Measurements from ENCODE around the gene RBMS3. TPM values are rescaled to one million over a fixed set of nuclear protein-coding genes. Genes with fewer than 3 reads are reported as not detected.

RBMS3 gene
- total RNA-seq, 4 donors from 2014 or later = 51.5 to 76.0 (median 66.6) TPM

GRCh38 chr3:29568355-29568754, 287.5 kb downstream of the RBMS3 start:
- no peaks in the 10 kb centered on the region for H3K36me3 ChIP-seq
- TF ChIP-seq POLR2A (IDR thresholded peaks at IDR 0.05) (no peak), POLR2AphosphoS5 (IDR thresholded peaks at IDR 0.05) (no peak), CTCF (IDR thresholded peaks at IDR 0.05) (no peak), EP300 (IDR thresholded peaks at IDR 0.05) (no peak)
- H3K4me3 ChIP-seq = no peak overlapping the region
- no peak overlapping the region for H3K27ac ChIP-seq
- no peaks in the 10 kb centered on the region for H3K27me3 ChIP-seq
- peaks cover 0 to 8% (median 0%) of the 10 kb centered on the region in 3 donors for H3K9me3 ChIP-seq
- no peak for ATAC-seq
- WGBS, 2 donors (ENCODE audit: low coverage in 1 of 2) = 14 to 24% methylated on average over 2 of the region's 2 CpGs
- peaks cover 0 to 22% (median 0%) of the 10 kb centered on the region in 3 donors for H3K4me1 ChIP-seq

GRCh38 chr3:29576181-29576580, 295.3 kb downstream of the RBMS3 start:
- Histone ChIP-seq H3K4me3 (no peak overlapping the region), H3K36me3 (no peaks in the 10 kb centered on the region), H3K27ac (no peak overlapping the region), H3K4me1 (no peaks in the 10 kb centered on the region), H3K9me3 (peaks cover 0 to 5% (median 0%) of the 10 kb centered on the region in 3 donors), H3K27me3 (no peaks in the 10 kb centered on the region)
- WGBS, 2 donors (ENCODE audit: low coverage in 1 of 2) = 100% methylated on average over 1 of the region's 1 CpG; no CpG with 5 or more reads in 1 of the 2 donors
- no peak for ATAC-seq
- no peak for TF ChIP-seq EP300 (IDR thresholded peaks at IDR 0.05)
- TF ChIP-seq POLR2AphosphoS5 (IDR thresholded peaks at IDR 0.05) = no peak
- no peak for TF ChIP-seq POLR2A (IDR thresholded peaks at IDR 0.05)
- no peak for TF ChIP-seq CTCF (IDR thresholded peaks at IDR 0.05)

GRCh38 chr3:29576675-29577074, 295.8 kb downstream of the RBMS3 start:
- no peaks in the 10 kb centered on the region for H3K9me3 ChIP-seq

GRCh38 chr3:29577250-29577649, 296.4 kb downstream of the RBMS3 start:
- no peak for ATAC-seq
- 80% methylated on average over 2 of the region's 2 CpGs; no CpG with 5 or more reads in 1 of the 2 donors for WGBS, 2 donors (ENCODE audit: low coverage in 1 of 2)
- no peaks in the 10 kb centered on the region for H3K36me3 ChIP-seq
- H3K4me1 ChIP-seq = peaks cover 0 to 4% (median 0%) of the 10 kb centered on the region in 3 donors
- H3K9me3 ChIP-seq = no peaks in the 10 kb centered on the region
- no peak overlapping the region for H3K4me3 ChIP-seq
- no peak for TF ChIP-seq EP300 (IDR thresholded peaks at IDR 0.05)
- TF ChIP-seq CTCF (IDR thresholded peaks at IDR 0.05) = no peak
- TF ChIP-seq POLR2AphosphoS5 (IDR thresholded peaks at IDR 0.05) = no peak
- TF ChIP-seq POLR2A (IDR thresholded peaks at IDR 0.05) = no peak
- H3K27ac ChIP-seq = no peak overlapping the region
- H3K27me3 ChIP-seq = no peaks in the 10 kb centered on the region

More at GRCh38 chr3:29576675-29577074, 295.8 kb downstream of the RBMS3 start:
- Histone ChIP-seq H3K4me3 (no peak overlapping the region), H3K36me3 (no peaks in the 10 kb centered on the region), H3K4me1 (no peaks in the 10 kb centered on the region), H3K27ac (no peak overlapping the region), H3K27me3 (no peaks in the 10 kb centered on the region)
- ATAC-seq = no peak
- TF ChIP-seq POLR2A (IDR thresholded peaks at IDR 0.05) (no peak), POLR2AphosphoS5 (IDR thresholded peaks at IDR 0.05) (no peak), EP300 (IDR thresholded peaks at IDR 0.05) (no peak)

- no peaks in the 10 kb centered on the region for H3K9me3 ChIP-seq
- ATAC-seq = no peak
- H3K4me1 ChIP-seq = peaks cover 0 to 13% (median 0%) of the 10 kb centered on the region in 3 donors
- H3K27ac ChIP-seq = no peak overlapping the region
- H3K4me3 ChIP-seq = no peak overlapping the region
- WGBS, 2 donors (ENCODE audit: low coverage in 1 of 2) = 57 to 88% methylated on average over 1 of the region's 1 CpG
- TF ChIP-seq CTCF (IDR thresholded peaks at IDR 0.05) (no peak), POLR2A (IDR thresholded peaks at IDR 0.05) (no peak), POLR2AphosphoS5 (IDR thresholded peaks at IDR 0.05) (no peak), EP300 (IDR thresholded peaks at IDR 0.05) (no peak)
- no peaks in the 10 kb centered on the region for H3K27me3 ChIP-seq
- no peaks in the 10 kb centered on the region for H3K36me3 ChIP-seq
Measured at GRCh38 chr3:29581311-29581710, 300.4 kb downstream of the RBMS3 start.
